Fibroblast of lung (primary cell): ENCODE data around the gene TCF21.

Source experiments
- CTCF ChIP-seq, 2 donors: IDR thresholded peaks in 1 of 2; conservative IDR thresholded peaks in 1 of 2; 1 replicate in 1 of 2; 2 replicates in 1 of 2; pipeline ENCODE4 v1.5.1; 2011 to 2012; ENCODE audit warnings: low read length in 2 of 2, control low read depth in 1 of 2, inconsistent platforms in 1 of 2, low read depth in 1 of 2, mild to moderate bottlenecking in 1 of 2
- EZH2 ChIP-seq: IDR thresholded peaks from 2 replicates; pipeline ENCODE4 v1.5.1; 2012; ENCODE audit warnings: low read length, control low read depth, mild to moderate bottlenecking; ENCODE audit errors: missing control alignments

GRCh38 chr6:133886104-133886775 lies 2.7 kb upstream of the TCF21 start:
- TF ChIP-seq CTCF (conservative IDR thresholded peaks at IDR 0.05 in 1 of 2, IDR thresholded peaks at IDR 0.05 in 1 of 2; ENCODE audit: low read depth in 1 of 2, low read length in 2 of 2) (no peak), EZH2 (no peak)
